GM18907 (cell line): Measurements from ENCODE around the gene N4BP2L1.
A peak's percentile ranks its signal among the peaks of the same experiment; 100 is the strongest.

Source experiments
- ATAC-seq: cut with Tn5 transposase; IDR thresholded peaks from one replicate; pipeline ENCODE4 v1.9.1; 2021; ENCODE audit warnings: mild to moderate bottlenecking, moderate library complexity; ENCODE audit not compliant: unreplicated experiment

The N4BP2L1 gene

GRCh38 chr13:32427852-32428580, at the start of gene N4BP2L1:
Gene N4BP2L1 (minus strand): TSS chr13:32428130. CDS start chr13:32428082, 48 bp downstream.
- peak; percentile 77 for ATAC-seq

GRCh38 chr13:32476892-32477291, 49.0 kb upstream of the N4BP2L1 start:
- ATAC-seq, result no peak

- ATAC-seq, result no peak
Observed at GRCh38 chr13:32476021-32476731, 48.2 kb upstream of the N4BP2L1 start.

GRCh38 chr13:32474999-32475792, 47.3 kb upstream of the N4BP2L1 start:
- no peak for ATAC-seq

GRCh38 chr13:32473650-32474049, 45.7 kb upstream of the N4BP2L1 start:
- ATAC-seq, result no peak

- ATAC-seq, result peak; percentile 77
Observed at GRCh38 chr13:32472194-32472621, 44.3 kb upstream of the N4BP2L1 start.

- no peak for ATAC-seq
Observed at GRCh38 chr13:32471187-32471922, 43.4 kb upstream of the N4BP2L1 start.

GRCh38 chr13:32468502-32469142, 40.7 kb upstream of the N4BP2L1 start:
- no peak for ATAC-seq

GRCh38 chr13:32456591-32456990, 28.7 kb upstream of the N4BP2L1 start:
- no peak for ATAC-seq

GRCh38 chr13:32455594-32455903, 27.6 kb upstream of the N4BP2L1 start:
- no peak for ATAC-seq

- ATAC-seq, result no peak
Observed at GRCh38 chr13:32454886-32455593, 27.1 kb upstream of the N4BP2L1 start.

- no peak for ATAC-seq
Observed at GRCh38 chr13:32453981-32454380, 26.1 kb upstream of the N4BP2L1 start.

GRCh38 chr13:32448972-32449371, 21.0 kb upstream of the N4BP2L1 start:
- ATAC-seq, result no peak

GRCh38 chr13:32447894-32448623, 20.1 kb upstream of the N4BP2L1 start:
- no peak for ATAC-seq

- no peak for ATAC-seq
Observed at GRCh38 chr13:32446773-32447465, 19.0 kb upstream of the N4BP2L1 start.

- ATAC-seq, result no peak
Observed at GRCh38 chr13:32446220-32446619, 18.3 kb upstream of the N4BP2L1 start.

GRCh38 chr13:32445461-32445860, 17.5 kb upstream of the N4BP2L1 start:
- no peak for ATAC-seq

- ATAC-seq, result peak; percentile 75
Observed at GRCh38 chr13:32443111-32443510, 15.2 kb upstream of the N4BP2L1 start.

- no peak for ATAC-seq
Observed at GRCh38 chr13:32438871-32439270, 10.9 kb upstream of the N4BP2L1 start.
